Omental fat pad (tissue), 4 donors: Measurements from ENCODE around the gene SLC24A3. TPM values are rescaled to one million over a fixed set of nuclear protein-coding genes. Genes with fewer than 3 reads are reported as not detected.

Experiments
- ATAC-seq: fragments of 150-250 bp; one replicate; pipeline ENCODE4 v1.9.1; 2016; ENCODE audit warnings: mild to moderate bottlenecking, moderate library complexity; ENCODE audit not compliant: low FRiP score
- DNase-seq: peaks from one replicate; pipeline ENCODE4 v3.0.0-alpha.2; 2019; ENCODE audit warnings: low spot score
- total RNA-seq, 4 donors: library from RNA; depleted of rRNA; stranded (reverse); fragments of >200 nt; gene quantifications; one replicate each; pipeline ENCODE4 v1.1.0, GENCODE V29; 2016
- TF ChIP-seq, protein P1 (sequence below), 3 donors: fragments of 450-650 bp; IDR thresholded peaks; one replicate each; pipeline ENCODE4 v1.5.1; 2016 to 2017; ENCODE audit warnings: antibody characterized with exemption in 3 of 3, mild to moderate bottlenecking in 3 of 3, moderate library complexity in 2 of 3

The SLC24A3 gene
- total RNA-seq, 4 donors from 2014 or later, result 6.3 to 14.0 (median 9.2) TPM

DNA sequence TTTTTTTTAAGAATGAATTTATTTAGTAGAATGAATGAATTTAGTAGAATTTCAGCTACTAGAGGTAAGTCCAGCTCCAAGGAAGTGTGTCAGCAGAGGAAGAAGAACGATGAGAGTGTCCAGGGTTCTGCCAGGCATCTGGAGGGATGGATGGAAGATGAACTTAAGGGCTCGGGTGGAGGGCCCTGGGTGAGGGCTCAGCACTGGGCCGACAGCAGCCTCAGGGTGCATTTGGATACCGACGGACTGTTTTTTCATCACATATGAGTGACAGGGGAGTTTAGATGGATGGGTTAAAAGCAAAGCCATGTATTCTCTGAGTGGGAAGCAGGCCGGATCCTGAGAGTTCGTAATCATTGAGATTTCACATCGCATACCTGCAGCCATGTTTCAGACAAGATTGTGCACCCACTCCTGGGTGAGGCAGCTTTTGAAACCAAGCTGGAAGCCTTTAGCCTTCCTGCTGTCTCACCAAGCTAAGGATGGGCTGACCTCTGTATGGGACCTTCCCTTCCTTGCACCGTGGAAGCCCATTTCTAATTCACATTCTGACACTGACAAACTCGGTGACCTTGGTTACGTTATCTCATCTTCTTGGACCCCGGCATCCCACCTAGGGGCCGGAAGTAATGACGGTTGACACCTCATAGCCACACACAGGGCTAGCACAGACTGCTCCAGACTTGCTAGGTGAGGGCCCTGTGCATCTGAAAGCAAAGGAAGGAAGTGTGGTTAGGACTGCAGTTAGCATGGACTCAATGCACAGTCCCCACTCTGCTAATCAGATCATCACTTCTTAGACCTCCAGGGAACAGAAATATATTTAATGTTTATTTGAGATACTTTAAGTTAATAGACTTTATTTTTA, 228.5 kb downstream of the SLC24A3 start:
- TF ChIP-seq, protein P1, sequence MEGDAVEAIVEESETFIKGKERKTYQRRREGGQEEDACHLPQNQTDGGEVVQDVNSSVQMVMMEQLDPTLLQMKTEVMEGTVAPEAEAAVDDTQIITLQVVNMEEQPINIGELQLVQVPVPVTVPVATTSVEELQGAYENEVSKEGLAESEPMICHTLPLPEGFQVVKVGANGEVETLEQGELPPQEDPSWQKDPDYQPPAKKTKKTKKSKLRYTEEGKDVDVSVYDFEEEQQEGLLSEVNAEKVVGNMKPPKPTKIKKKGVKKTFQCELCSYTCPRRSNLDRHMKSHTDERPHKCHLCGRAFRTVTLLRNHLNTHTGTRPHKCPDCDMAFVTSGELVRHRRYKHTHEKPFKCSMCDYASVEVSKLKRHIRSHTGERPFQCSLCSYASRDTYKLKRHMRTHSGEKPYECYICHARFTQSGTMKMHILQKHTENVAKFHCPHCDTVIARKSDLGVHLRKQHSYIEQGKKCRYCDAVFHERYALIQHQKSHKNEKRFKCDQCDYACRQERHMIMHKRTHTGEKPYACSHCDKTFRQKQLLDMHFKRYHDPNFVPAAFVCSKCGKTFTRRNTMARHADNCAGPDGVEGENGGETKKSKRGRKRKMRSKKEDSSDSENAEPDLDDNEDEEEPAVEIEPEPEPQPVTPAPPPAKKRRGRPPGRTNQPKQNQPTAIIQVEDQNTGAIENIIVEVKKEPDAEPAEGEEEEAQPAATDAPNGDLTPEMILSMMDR (IDR thresholded peaks at IDR 0.05), result no peak
- ATAC-seq (no peak), DNase-seq (no peak)

DNA sequence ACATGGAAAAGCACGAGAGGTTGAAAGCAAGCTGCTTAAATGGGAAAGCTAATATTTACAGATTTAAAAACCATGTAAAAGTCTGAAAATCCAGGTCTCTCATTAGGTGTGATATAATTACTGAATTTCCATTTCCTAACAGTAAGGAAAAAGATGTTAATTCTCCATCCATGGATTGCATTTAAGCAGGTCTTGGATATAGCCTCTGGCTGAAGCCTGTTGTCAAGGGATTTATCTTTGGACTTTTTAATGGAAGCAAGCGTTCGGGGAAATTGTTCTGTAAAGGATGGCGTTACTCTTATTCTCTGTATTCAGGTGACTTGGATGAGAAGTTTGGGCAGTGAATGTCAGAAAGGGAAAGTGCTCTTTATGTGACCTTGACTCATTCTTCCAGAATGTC, 233.8 kb downstream of the SLC24A3 start:
- DNase-seq, result no peak
- TF ChIP-seq, protein P1 (IDR thresholded peaks at IDR 0.05), result no peak
- no peak for ATAC-seq

DNA sequence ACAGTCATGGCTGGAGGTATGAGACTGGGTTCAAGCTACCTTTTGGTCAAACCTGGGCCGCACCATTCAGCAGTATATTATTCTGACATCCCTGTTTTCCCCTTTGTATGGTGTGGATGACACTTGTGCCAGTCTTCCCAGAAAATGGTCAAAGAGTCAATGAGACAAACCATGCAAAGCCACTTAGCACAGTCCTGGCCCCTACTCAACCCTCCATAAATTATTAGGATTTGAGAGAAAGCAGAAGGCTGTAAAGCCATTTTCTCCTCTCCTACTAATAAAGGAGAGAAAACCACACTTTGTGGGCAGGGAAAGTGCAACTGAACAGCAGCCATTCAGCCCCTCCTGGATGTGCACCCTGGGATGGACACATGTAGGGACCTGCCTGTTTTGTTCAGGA, 236.2 kb downstream of the SLC24A3 start:
- TF ChIP-seq, protein P1 (IDR thresholded peaks at IDR 0.05), result no peak
- DNase-seq (no peak), ATAC-seq (no peak)

DNA sequence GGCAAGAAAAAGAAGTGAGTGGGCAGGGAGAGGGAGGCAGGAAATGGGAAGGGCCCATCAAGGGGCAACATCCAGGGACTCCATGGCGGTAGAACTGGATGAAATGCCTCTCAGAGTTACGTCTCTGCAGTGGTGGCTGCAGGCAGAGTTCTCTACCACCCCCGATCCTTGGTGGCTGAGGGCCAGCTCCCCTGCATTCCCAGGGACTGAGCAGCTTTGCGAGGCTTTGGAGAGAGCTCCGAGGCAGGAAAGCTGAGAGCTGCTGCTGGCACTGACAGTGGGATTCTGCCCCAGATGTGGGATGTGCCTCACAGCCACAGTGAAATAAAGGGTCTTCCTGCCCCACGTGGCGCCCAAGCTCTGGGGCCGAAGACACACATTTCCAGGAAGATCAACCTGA, 236.6 kb downstream of the SLC24A3 start:
- DNase-seq, result no peak
- TF ChIP-seq, protein P1 (IDR thresholded peaks at IDR 0.05), result no peak
- ATAC-seq, result no peak

DNA sequence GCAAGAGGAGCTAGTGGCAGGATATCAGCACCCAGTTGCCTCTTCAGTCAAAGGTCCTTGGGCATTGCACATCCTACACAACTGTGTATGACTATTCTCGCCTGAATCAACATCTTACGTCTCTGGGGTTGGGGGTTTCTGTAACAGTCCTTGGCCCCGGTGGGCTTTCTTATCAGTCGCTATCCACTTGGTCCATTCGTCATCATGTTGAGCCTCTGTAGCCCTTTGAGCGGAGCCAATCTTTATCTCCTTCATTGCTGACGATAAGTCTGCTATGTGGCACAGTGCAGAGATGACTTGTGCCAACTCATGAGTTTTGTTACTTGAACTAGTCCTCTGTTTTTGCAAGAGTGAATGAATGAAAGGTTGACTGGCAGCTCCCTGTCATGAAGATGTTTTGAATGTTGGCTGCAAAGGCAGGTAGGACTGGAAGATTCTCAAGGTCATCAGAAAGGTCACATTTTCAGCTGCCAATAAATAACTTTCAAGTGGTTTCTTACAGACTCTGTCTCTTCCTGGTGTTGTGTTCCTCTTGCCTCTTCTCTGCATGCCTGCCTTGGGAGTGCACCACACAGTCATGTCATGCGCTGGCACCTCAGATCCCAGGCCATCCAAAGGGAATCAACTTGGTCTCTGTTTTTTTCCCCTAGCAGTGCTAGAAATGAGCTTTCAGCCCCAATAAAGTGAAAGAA, 238.9 kb downstream of the SLC24A3 start:
- DNase-seq (no peak), ATAC-seq (no peak)
- TF ChIP-seq, protein P1 (IDR thresholded peaks at IDR 0.05), result no peak

DNA sequence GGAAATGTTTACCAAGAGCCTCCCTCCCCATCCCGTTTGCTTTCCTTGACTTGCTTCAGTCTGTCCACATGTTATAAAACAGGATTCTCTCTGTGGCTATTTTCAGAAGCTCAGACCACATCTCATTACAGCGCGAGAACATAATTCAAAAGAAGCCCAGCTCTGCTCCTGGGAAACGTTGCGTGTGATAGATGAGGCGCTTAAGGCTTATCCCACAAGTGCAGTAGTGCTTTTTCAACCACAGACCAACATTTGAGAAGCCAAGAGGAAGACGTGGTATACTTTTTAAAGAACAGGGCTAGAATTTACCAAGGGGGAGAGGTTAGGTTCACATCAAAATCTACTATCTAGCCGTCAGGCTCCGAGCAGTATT, 239.5 kb downstream of the SLC24A3 start:
- no peak for ATAC-seq

More for the DNA sequence above, 239.5 kb downstream of the SLC24A3 start:
- TF ChIP-seq, protein P1 (IDR thresholded peaks at IDR 0.05), result no peak
- DNase-seq, result no peak
